ENCODE measurements around the gene LMX1B. TPM values are rescaled to one million over a fixed set of nuclear protein-coding genes. Genes with fewer than 3 reads are reported as not detected.

Gene LMX1B
- polyA plus RNA-seq, 1 donor (not counting 4 experiments of a cell fraction or from before 2014, with no cell fraction given) = 0.24 TPM

- Histone ChIP-seq H3K79me2 (ENCODE audit: control insufficient read depth, insufficient read depth, low read length) (no peaks in the 10 kb centered on the region), H3K9ac (ENCODE audit: control insufficient read depth, extremely low read depth, insufficient read depth, low read length) (no peak overlapping the region), H3K4me3 (ENCODE audit: control insufficient read depth in 2 of 3, extremely low read depth in 1 of 3, insufficient read depth in 2 of 3, low read depth in 1 of 3, low read length in 3 of 3) (no peak overlapping the region), H2AFZ (ENCODE audit: control insufficient read depth, low read length) (no peak overlapping the region), H3K4me2 (ENCODE audit: control insufficient read depth, extremely low read depth, insufficient read depth, low read depth, low read length) (no peak overlapping the region), H4K20me1 (ENCODE audit: control insufficient read depth, extremely low read depth, insufficient read depth, low read length) (no peaks in the 10 kb centered on the region), H3K27me3 (ENCODE audit: control insufficient read depth, extremely low read depth, insufficient read depth, low read length) (peaks cover 10% of the 10 kb centered on the region), H3K27ac (ENCODE audit: control insufficient read depth, insufficient read depth, low read length) (no peak overlapping the region), H3K9me1 (ENCODE audit: control insufficient read depth, extremely low read depth, insufficient read depth, low read length) (no peaks in the 10 kb centered on the region), H3K9me3 (ENCODE audit: control insufficient read depth, low read depth, low read length) (no peaks in the 10 kb centered on the region), H3K4me1 (ENCODE audit: control insufficient read depth, extremely low read depth, insufficient read depth, low read length) (no peaks in the 10 kb centered on the region), H3K36me3 (ENCODE audit: control insufficient read depth in 2 of 2, extremely low read depth in 1 of 2, insufficient read depth in 2 of 2, low read length in 2 of 2) (no peaks in the 10 kb centered on the region)
- dilution Hi-C loops (cut with MboI; ENCODE audit: extremely low pct_ligation_motif_present, low sequenced_read_pairs) = no loop called here
- TF ChIP-seq EZH2 (IDR thresholded peaks at IDR 0.05; ENCODE audit: low read length) (no peak), CTCF (optimal IDR thresholded peaks at IDR 0.05 in 1 of 3, IDR thresholded peaks at IDR 0.05 in 1 of 3, conservative IDR thresholded peaks at IDR 0.05 in 1 of 3; ENCODE audit: extremely low read depth in 1 of 3, insufficient read depth in 2 of 3, low read length in 3 of 3) (no peak)
- FAIRE-seq = no peak
- DNase-seq (ENCODE audit: low read depth, low spot score) = no peak
Measured at GRCh38 chr9:126623314-126623666, 9.6 kb downstream of the LMX1B start.

- DNase-seq (ENCODE audit: low read depth, low spot score) = no peak
- no peak for TF ChIP-seq CTCF (optimal IDR thresholded peaks at IDR 0.05 in 1 of 3, IDR thresholded peaks at IDR 0.05 in 1 of 3, conservative IDR thresholded peaks at IDR 0.05 in 1 of 3; ENCODE audit: extremely low read depth in 1 of 3, insufficient read depth in 2 of 3, low read length in 3 of 3)
- TF ChIP-seq EZH2 (IDR thresholded peaks at IDR 0.05; ENCODE audit: low read length) = no peak
- Histone ChIP-seq H3K9me3 (ENCODE audit: control insufficient read depth, low read depth, low read length) (no peaks in the 10 kb centered on the region), H3K4me2 (ENCODE audit: control insufficient read depth, extremely low read depth, insufficient read depth, low read depth, low read length) (no peak overlapping the region), H3K79me2 (ENCODE audit: control insufficient read depth, insufficient read depth, low read length) (no peaks in the 10 kb centered on the region), H3K27me3 (ENCODE audit: control insufficient read depth, extremely low read depth, insufficient read depth, low read length) (peaks cover 10% of the 10 kb centered on the region), H3K27ac (ENCODE audit: control insufficient read depth, insufficient read depth, low read length) (no peak overlapping the region), H3K4me3 (ENCODE audit: control insufficient read depth in 2 of 3, extremely low read depth in 1 of 3, insufficient read depth in 2 of 3, low read depth in 1 of 3, low read length in 3 of 3) (no peak overlapping the region), H2AFZ (ENCODE audit: control insufficient read depth, low read length) (no peak overlapping the region), H4K20me1 (ENCODE audit: control insufficient read depth, extremely low read depth, insufficient read depth, low read length) (no peaks in the 10 kb centered on the region), H3K36me3 (ENCODE audit: control insufficient read depth in 2 of 2, extremely low read depth in 1 of 2, insufficient read depth in 2 of 2, low read length in 2 of 2) (no peaks in the 10 kb centered on the region), H3K9ac (ENCODE audit: control insufficient read depth, extremely low read depth, insufficient read depth, low read length) (no peak overlapping the region), H3K9me1 (ENCODE audit: control insufficient read depth, extremely low read depth, insufficient read depth, low read length) (no peaks in the 10 kb centered on the region), H3K4me1 (ENCODE audit: control insufficient read depth, extremely low read depth, insufficient read depth, low read length) (no peaks in the 10 kb centered on the region)
- dilution Hi-C loops (cut with MboI; ENCODE audit: extremely low pct_ligation_motif_present, low sequenced_read_pairs) = no loop called here
- no peak for FAIRE-seq
Measured at GRCh38 chr9:126623667-126624478, 10.1 kb downstream of the LMX1B start.
